Activated B cell treated with CpG ODN at 0.5 μM for 24 hours (primary cell): ENCODE results near the gene COL2A1. TPM values are rescaled to one million over a fixed set of nuclear protein-coding genes. Genes with fewer than 3 reads are reported as not detected.

Experiments
- ATAC-seq: fragments of 200-7000 bp; cut with Tn5 transposase; one replicate; pipeline ENCODE4 v1.10.0; 2021; ENCODE audit warnings: low read depth, mild to moderate bottlenecking, moderate library complexity
- CTCF ChIA-PET: fragments of 350-600 bp; sonication (Branson Sonifier 250); formaldehyde crosslinking; loops from one replicate; lab custom pipeline; 2021; ENCODE audit warnings: antibody characterized with exemption; lab: Charles Lee
- POLR2A ChIA-PET: fragments of 350-600 bp; sonication (Branson Sonifier 250); formaldehyde crosslinking; loops from one replicate; lab custom pipeline; 2021; ENCODE audit warnings: antibody characterized with exemption; lab: Charles Lee
- DNase-seq: peaks from one replicate; pipeline ENCODE4 v3.0.0; 2022
- H3K27ac Mint-ChIP-seq: one replicate; pipeline ENCODE4 v1.8.0; 2020; ENCODE audit warnings: mixed read lengths
- H3K27me3 Mint-ChIP-seq: one replicate; pipeline ENCODE4 v1.8.0; 2021; ENCODE audit warnings: mixed read lengths
- H3K36me3 Mint-ChIP-seq: one replicate; pipeline ENCODE4 v1.8.0; 2021; ENCODE audit warnings: low read depth, mixed read lengths
- H3K4me1 Mint-ChIP-seq: one replicate; pipeline ENCODE4 v1.8.0; 2021; ENCODE audit warnings: mixed read lengths
- H3K4me3 Mint-ChIP-seq: one replicate; pipeline ENCODE4 v1.8.0; 2020; ENCODE audit warnings: mild to moderate bottlenecking, mixed read lengths
- H3K9me3 Mint-ChIP-seq: one replicate; pipeline ENCODE4 v1.8.0; 2020; ENCODE audit warnings: mixed read lengths
- CTCF ChIP-seq: fragments of 200-600 bp; IDR thresholded peaks from one replicate; pipeline ENCODE4 v1.8.0; 2022; ENCODE audit warnings: antibody characterized with exemption, mild to moderate bottlenecking
- intact Hi-C: fragments of 100-400 bp; cut with micrococcal nuclease; formaldehyde crosslinking; loops from one replicate; pipeline ENCODE4 v1.15.1; 2024
- total RNA-seq: library from RNA; stranded (reverse); gene quantifications from 2 replicates; pipeline ENCODE4 v1.2.3, GENCODE V29; 2022

Gene COL2A1
- total RNA-seq, 1 donor from 2014 or later: not detected

GRCh38 chr12:48010366-48010970, 6.2 kb upstream of the COL2A1 start:
- H3K4me1 Mint-ChIP-seq: peaks cover under 1% of the 10 kb centered on the region
- no peak overlapping the region for H3K4me3 Mint-ChIP-seq
- TF ChIP-seq CTCF: no peak
- H3K36me3 Mint-ChIP-seq: no peaks in the 10 kb centered on the region
- ChIA-PET CTCF (no interaction called here), POLR2A (no interaction called here)
- H3K9me3 Mint-ChIP-seq: no peaks in the 10 kb centered on the region
- ATAC-seq (no peak), DNase-seq (no peak)
- H3K27me3 Mint-ChIP-seq: peaks cover 47% of the 10 kb centered on the region
- H3K27ac Mint-ChIP-seq: no peak overlapping the region
- intact Hi-C loops: no loop called here

- H3K27me3 Mint-ChIP-seq: peaks cover 53% of the 10 kb centered on the region
- H3K9me3 Mint-ChIP-seq: no peaks in the 10 kb centered on the region
- intact Hi-C loops: no loop called here
- no peak for TF ChIP-seq CTCF
- DNase-seq: no peak
- H3K36me3 Mint-ChIP-seq: no peaks in the 10 kb centered on the region
- ChIA-PET POLR2A (no interaction called here), CTCF (no interaction called here)
- H3K27ac Mint-ChIP-seq: no peak overlapping the region
- H3K4me3 Mint-ChIP-seq: no peak overlapping the region
- no peak for ATAC-seq
- H3K4me1 Mint-ChIP-seq: peaks cover 2% of the 10 kb centered on the region
Observed at GRCh38 chr12:48009471-48009870, 5.2 kb upstream of the COL2A1 start.

- intact Hi-C loops: no loop called here
- DNase-seq (no peak), ATAC-seq (no peak)
- no peak overlapping the region for H3K27ac Mint-ChIP-seq
- no peaks in the 10 kb centered on the region for H3K9me3 Mint-ChIP-seq
- peaks cover 4% of the 10 kb centered on the region for H3K4me1 Mint-ChIP-seq
- TF ChIP-seq CTCF: no peak
- peaks cover 55% of the 10 kb centered on the region for H3K27me3 Mint-ChIP-seq
- POLR2A ChIA-PET: no interaction called here
- H3K4me3 Mint-ChIP-seq: no peak overlapping the region
- H3K36me3 Mint-ChIP-seq: no peaks in the 10 kb centered on the region
- CTCF ChIA-PET: no interaction called here
Observed at GRCh38 chr12:48008950-48009349, 4.7 kb upstream of the COL2A1 start.

- CTCF ChIA-PET: no interaction called here
- intact Hi-C loops: no loop called here
- no peaks in the 10 kb centered on the region for H3K36me3 Mint-ChIP-seq
Observed at GRCh38 chr12:48008349-48008748, 4.1 kb upstream of the COL2A1 start.

GRCh38 chr12:48007206-48007605, 2.9 kb upstream of the COL2A1 start:
- Mint-ChIP-seq H3K36me3 (no peaks in the 10 kb centered on the region), H3K27ac (no peak overlapping the region), H3K4me3 (no peak overlapping the region), H3K4me1 (peaks cover 21% of the 10 kb centered on the region), H3K9me3 (no peaks in the 10 kb centered on the region), H3K27me3 (peaks cover 67% of the 10 kb centered on the region)
- intact Hi-C loops: no loop called here
- ATAC-seq (no peak), DNase-seq (no peak)
- CTCF ChIA-PET: no interaction called here
- TF ChIP-seq CTCF: no peak
- POLR2A ChIA-PET: interaction anchor here (0.6 kb wide), 1 partner anchor 26 kb away, joined by 3 read pairs; no protein-coding TSS in a partner anchor

More at GRCh38 chr12:48008349-48008748, 4.1 kb upstream of the COL2A1 start:
- TF ChIP-seq CTCF: no peak
- no peak for DNase-seq
- Mint-ChIP-seq H3K27me3 (peaks cover 60% of the 10 kb centered on the region), H3K4me3 (no peak overlapping the region), H3K4me1 (peaks cover 10% of the 10 kb centered on the region), H3K9me3 (no peaks in the 10 kb centered on the region), H3K27ac (no peak overlapping the region)
- no peak for ATAC-seq
- POLR2A ChIA-PET: no interaction called here
